ENCODE data around the gene TASL. TPM values are rescaled to one million over a fixed set of nuclear protein-coding genes. Genes with fewer than 3 reads are reported as not detected.
A peak's percentile ranks its signal among the peaks of the same experiment; 100 is the strongest.

TASL gene
- total RNA-seq, 3 donors from 2014 or later (not counting 1 experiment from before 2014, with no cell fraction given): 2.2 to 4.7 (median 4.0) TPM

- no peaks in the 10 kb centered on the region for H3K36me3 Mint-ChIP-seq
- Histone ChIP-seq H3K27ac (ENCODE audit: low read length) (no peak overlapping the region), H3K4me1 (ENCODE audit: control insufficient read depth, insufficient read depth, low read length) (no peaks in the 10 kb centered on the region), H3K4me3 (ENCODE audit: low read length) (no peak overlapping the region), H3K27me3 (ENCODE audit: control insufficient read depth, insufficient read depth, low read length) (no peaks in the 10 kb centered on the region), H3K36me3 (ENCODE audit: control insufficient read depth, insufficient read depth, low read length) (no peaks in the 10 kb centered on the region), H3K9me3 (ENCODE audit: control insufficient read depth, insufficient read depth, low read length) (no peaks in the 10 kb centered on the region)
- peaks cover 0 to 2% of the 10 kb centered on the region in 2 donors for H3K9me3 Mint-ChIP-seq
- ATAC-seq (no peak), DNase-seq (no peak)
- no peaks in the 10 kb centered on the region for H3K4me1 Mint-ChIP-seq
- WGBS (ENCODE audit: insufficient coverage): 89% methylated on average over 2 of the region's 4 CpGs
- no peak for TF ChIP-seq CTCF (IDR thresholded peaks at IDR 0.05)
- H3K27me3 Mint-ChIP-seq (ENCODE audit: low read depth in 2 of 2): no peaks in the 10 kb centered on the region
- H3K4me3 Mint-ChIP-seq: no peak overlapping the region
- intact Hi-C loops (cut with micrococcal nuclease): no loop called here
- no peak overlapping the region for H3K27ac Mint-ChIP-seq
These were observed 51.8 kb downstream of the TASL start for GRCh38 chrX:30525732-30526131.

- Histone ChIP-seq H3K27ac (ENCODE audit: low read length) (no peak overlapping the region), H3K36me3 (ENCODE audit: control insufficient read depth, insufficient read depth, low read length) (no peaks in the 10 kb centered on the region), H3K4me1 (ENCODE audit: control insufficient read depth, insufficient read depth, low read length) (no peaks in the 10 kb centered on the region), H3K9me3 (ENCODE audit: control insufficient read depth, insufficient read depth, low read length) (no peaks in the 10 kb centered on the region), H3K4me3 (ENCODE audit: low read length) (no peak overlapping the region), H3K27me3 (ENCODE audit: control insufficient read depth, insufficient read depth, low read length) (no peaks in the 10 kb centered on the region)
- Mint-ChIP-seq H3K4me3 (no peak overlapping the region), H3K27ac (no peak overlapping the region), H3K36me3 (no peaks in the 10 kb centered on the region), H3K9me3 (no peaks in the 10 kb centered on the region), H3K27me3 (ENCODE audit: low read depth in 2 of 2) (no peaks in the 10 kb centered on the region), H3K4me1 (no peaks in the 10 kb centered on the region)
- DNase-seq (no peak), ATAC-seq (no peak)
- TF ChIP-seq CTCF (IDR thresholded peaks at IDR 0.05): no peak
- intact Hi-C loops (cut with micrococcal nuclease): no loop called here
- 96% methylated on average over 3 of the region's 4 CpGs for WGBS (ENCODE audit: insufficient coverage)
These were observed 56.0 kb downstream of the TASL start for GRCh38 chrX:30521440-30522182.

GRCh38 chrX:30513284-30513683, 64.3 kb downstream of the TASL start:
- Histone ChIP-seq H3K27ac (ENCODE audit: low read length) (no peak overlapping the region), H3K27me3 (ENCODE audit: control insufficient read depth, insufficient read depth, low read length) (no peaks in the 10 kb centered on the region), H3K4me1 (ENCODE audit: control insufficient read depth, insufficient read depth, low read length) (no peaks in the 10 kb centered on the region), H3K36me3 (ENCODE audit: control insufficient read depth, insufficient read depth, low read length) (no peaks in the 10 kb centered on the region), H3K9me3 (ENCODE audit: control insufficient read depth, insufficient read depth, low read length) (no peaks in the 10 kb centered on the region), H3K4me3 (ENCODE audit: low read length) (no peak overlapping the region)
- peak in 1 of 3 donors; percentile 37 for ATAC-seq
- TF ChIP-seq CTCF (IDR thresholded peaks at IDR 0.05): no peak
- H3K4me1 Mint-ChIP-seq: no peaks in the 10 kb centered on the region
- no peak overlapping the region for H3K27ac Mint-ChIP-seq
- no peaks in the 10 kb centered on the region for H3K9me3 Mint-ChIP-seq
- no peak overlapping the region for H3K4me3 Mint-ChIP-seq
- intact Hi-C loops (cut with micrococcal nuclease): no loop called here
- WGBS (ENCODE audit: insufficient coverage): no CpG with 5 or more reads among the region's 3 CpGs
- peak in 1 of 2 donors; percentile 2 for DNase-seq
- H3K36me3 Mint-ChIP-seq: no peaks in the 10 kb centered on the region
- peaks cover 0 to 14% of the 10 kb centered on the region in 2 donors for H3K27me3 Mint-ChIP-seq (ENCODE audit: low read depth in 2 of 2)

Other genes with a start within 250 kb of the TASL start
- 10 to 100 TPM in 1 of 3 donors, 1 to 10 TPM in 2; 5.1 to 10.2 (median 7.6) TPM for gene GK, start 75.7 kb upstream of the TASL start, total RNA-seq